ENCODE measurements around the gene LRCH1.

LRCH1 gene

GRCh38 chr13:46628622-46629365, 75.8 kb downstream of the LRCH1 start:
- CTCF ChIA-PET, result no interaction called here
- POLR2A ChIA-PET, result no interaction called here
- TF ChIP-seq FOXA1 (IDR thresholded peaks at IDR 0.05), result no peak
- TF ChIP-seq TARDBP (IDR thresholded peaks at IDR 0.05), result no peak
- no peak for TF ChIP-seq BHLHE40 (IDR thresholded peaks at IDR 0.05; ENCODE audit: borderline replicate concordance)
- no peak for DNase-seq (ENCODE audit: extremely low spot score)

GRCh38 chr13:46629811-46630413, 76.9 kb downstream of the LRCH1 start:
- no peak for TF ChIP-seq ZNF384 (IDR thresholded peaks at IDR 0.05)
- POLR2A ChIA-PET, result no interaction called here
- no peak for DNase-seq (ENCODE audit: extremely low spot score)
- CTCF ChIA-PET, result interaction anchor here (0.6 kb wide), 2 partner anchors 28 to 135 kb away, joined by 3 to 6 read pairs; no protein-coding TSS in a partner anchor

- CTCF ChIA-PET, result interaction anchor here (0.6 kb wide), 1 partner anchor 28 kb away, joined by 3 read pairs; no protein-coding TSS in a partner anchor
- DNase-seq (ENCODE audit: extremely low spot score), result no peak
- TF ChIP-seq ELF4 (IDR thresholded peaks at IDR 0.05) (no peak), HDGF (IDR thresholded peaks at IDR 0.05; ENCODE audit: borderline replicate concordance) (no peak), NFRKB (IDR thresholded peaks at IDR 0.05) (no peak), SP1 (IDR thresholded peaks at IDR 0.05) (no peak), FOXK2 (IDR thresholded peaks at IDR 0.05) (no peak), BHLHE40 (IDR thresholded peaks at IDR 0.05; ENCODE audit: borderline replicate concordance) (no peak), FOXA1 (IDR thresholded peaks at IDR 0.05) (no peak), FOXM1 (IDR thresholded peaks at IDR 0.05; ENCODE audit: borderline replicate concordance) (no peak), L3MBTL2 (conservative IDR thresholded peaks at IDR 0.05) (no peak)
- POLR2A ChIA-PET, result no interaction called here
Measured at GRCh38 chr13:46630431-46631178, 77.6 kb downstream of the LRCH1 start.

GRCh38 chr13:46631179-46631542, 78.2 kb downstream of the LRCH1 start:
- ChIA-PET POLR2A (no interaction called here), CTCF (no interaction called here)
- no peak for TF ChIP-seq LEF1 (IDR thresholded peaks at IDR 0.05; ENCODE audit: borderline replicate concordance)
- TF ChIP-seq TARDBP (IDR thresholded peaks at IDR 0.05), result no peak
- TF ChIP-seq SUZ12 (IDR thresholded peaks at IDR 0.05), result no peak
- TF ChIP-seq PKNOX1 (IDR thresholded peaks at IDR 0.05), result no peak
- TF ChIP-seq BHLHE40 (IDR thresholded peaks at IDR 0.05; ENCODE audit: borderline replicate concordance), result no peak
- no peak for TF ChIP-seq ARNT (IDR thresholded peaks at IDR 0.05)
- no peak for TF ChIP-seq L3MBTL2 (conservative IDR thresholded peaks at IDR 0.05)
- TF ChIP-seq NFRKB (IDR thresholded peaks at IDR 0.05), result no peak
- no peak for TF ChIP-seq CTBP1 (IDR thresholded peaks at IDR 0.05; ENCODE audit: borderline replicate concordance)
- no peak for TF ChIP-seq ELF4 (IDR thresholded peaks at IDR 0.05)

GRCh38 chr13:46632176-46632575, 79.2 kb downstream of the LRCH1 start:
- TF ChIP-seq HDGF (IDR thresholded peaks at IDR 0.05; ENCODE audit: borderline replicate concordance) (no peak), FOXA1 (IDR thresholded peaks at IDR 0.05) (no peak), TARDBP (IDR thresholded peaks at IDR 0.05) (no peak), PKNOX1 (IDR thresholded peaks at IDR 0.05) (no peak), SUZ12 (IDR thresholded peaks at IDR 0.05) (no peak)
- POLR2A ChIA-PET, result no interaction called here
- CTCF ChIA-PET, result no interaction called here
- DNase-seq (ENCODE audit: extremely low spot score), result no peak

More at GRCh38 chr13:46631179-46631542, 78.2 kb downstream of the LRCH1 start:
- DNase-seq (ENCODE audit: extremely low spot score), result no peak

GRCh38 chr13:46633416-46633815, 80.4 kb downstream of the LRCH1 start:
- ChIA-PET POLR2A (no interaction called here), CTCF (no interaction called here)
- no peak for DNase-seq (ENCODE audit: extremely low spot score)
- TF ChIP-seq ELF4 (IDR thresholded peaks at IDR 0.05), result no peak
- no peak for TF ChIP-seq ZNF384 (IDR thresholded peaks at IDR 0.05)
- TF ChIP-seq HDGF (IDR thresholded peaks at IDR 0.05; ENCODE audit: borderline replicate concordance), result no peak
- TF ChIP-seq SP1 (IDR thresholded peaks at IDR 0.05), result no peak
- no peak for TF ChIP-seq L3MBTL2 (conservative IDR thresholded peaks at IDR 0.05)
- TF ChIP-seq BHLHE40 (IDR thresholded peaks at IDR 0.05; ENCODE audit: borderline replicate concordance), result no peak
- no peak for TF ChIP-seq TARDBP (IDR thresholded peaks at IDR 0.05)

GRCh38 chr13:46636451-46636850, 83.5 kb downstream of the LRCH1 start:
- DNase-seq (ENCODE audit: extremely low spot score), result no peak
- TF ChIP-seq ELF4 (IDR thresholded peaks at IDR 0.05), result no peak
- TF ChIP-seq SP1 (IDR thresholded peaks at IDR 0.05), result no peak
- TF ChIP-seq SUZ12 (IDR thresholded peaks at IDR 0.05), result no peak
- TF ChIP-seq ARNT (IDR thresholded peaks at IDR 0.05), result no peak
- TF ChIP-seq L3MBTL2 (conservative IDR thresholded peaks at IDR 0.05), result no peak
- no peak for TF ChIP-seq FOXK2 (IDR thresholded peaks at IDR 0.05)
- no peak for TF ChIP-seq HDGF (IDR thresholded peaks at IDR 0.05; ENCODE audit: borderline replicate concordance)
- no peak for TF ChIP-seq PKNOX1 (IDR thresholded peaks at IDR 0.05)
- no peak for TF ChIP-seq CTBP1 (IDR thresholded peaks at IDR 0.05; ENCODE audit: borderline replicate concordance)
- TF ChIP-seq ZNF384 (IDR thresholded peaks at IDR 0.05), result no peak
- no peak for TF ChIP-seq FOXA1 (IDR thresholded peaks at IDR 0.05)
- TF ChIP-seq TARDBP (IDR thresholded peaks at IDR 0.05), result no peak
- TF ChIP-seq NFRKB (IDR thresholded peaks at IDR 0.05), result no peak
- no peak for TF ChIP-seq BHLHE40 (IDR thresholded peaks at IDR 0.05; ENCODE audit: borderline replicate concordance)
- TF ChIP-seq FOXM1 (IDR thresholded peaks at IDR 0.05; ENCODE audit: borderline replicate concordance), result no peak
- TF ChIP-seq LEF1 (IDR thresholded peaks at IDR 0.05; ENCODE audit: borderline replicate concordance), result no peak
- CTCF ChIA-PET, result no interaction called here
- POLR2A ChIA-PET, result no interaction called here

Data from HEK293T (cell line).